Stomach (tissue), 4 donors: ENCODE measurements around the gene MS4A6E.

Experiments used
- EP300 ChIP-seq: sonication (generic); formaldehyde crosslinking; IDR thresholded peaks from one replicate; pipeline ENCODE4 v1.6.1; 2017; ENCODE audit warnings: antibody characterized with exemption
- POLR2A ChIP-seq, 4 donors: fragments of 450-650 bp; IDR thresholded peaks; one replicate each; pipeline ENCODE4 v1.6.1; 2016; ENCODE audit warnings: antibody characterized with exemption in 4 of 4, control low read depth in 2 of 4, mild to moderate bottlenecking in 1 of 4, moderate library complexity in 1 of 4
- POLR2AphosphoS5 ChIP-seq, 3 donors: sonication (generic); formaldehyde crosslinking; IDR thresholded peaks; one replicate each; pipeline ENCODE4 v1.6.1; 2016; ENCODE audit warnings: antibody characterized with exemption in 3 of 3
- TF ChIP-seq, protein P1 (sequence below), 7 experiments: fragments of 450-650 bp in 4 of 7; fragments of 200-600 bp in 3 of 7; sonication (generic) in 3 of 7; IDR thresholded peaks; one replicate each; pipeline ENCODE4 v1.5.1; 2016 to 2019; ENCODE audit warnings: antibody characterized with exemption in 7 of 7, control low read depth in 2 of 7, mild to moderate bottlenecking in 1 of 7

DNA sequence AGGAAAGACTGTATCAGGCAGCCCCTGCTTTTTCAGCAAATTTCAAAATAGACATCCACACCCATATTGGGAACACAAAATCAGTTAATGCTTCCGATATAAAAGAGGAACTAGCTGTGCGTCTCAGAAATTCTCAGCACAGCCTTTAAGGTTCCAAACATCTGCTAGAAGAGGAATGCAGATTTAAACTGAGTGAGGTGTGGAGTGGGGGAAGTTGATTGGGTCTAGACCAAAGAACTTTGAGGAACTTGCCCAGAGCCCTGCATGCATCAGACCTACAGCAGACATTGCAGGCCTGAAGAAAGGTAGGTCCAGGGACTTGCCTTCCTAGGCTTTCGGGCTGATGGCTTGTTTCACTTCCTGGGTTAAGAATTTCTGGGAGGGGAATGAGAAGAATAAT is 46.6 kb upstream of the MS4A6E start, which contains the start of gene MS4A4A:
- TF ChIP-seq, protein P1, sequence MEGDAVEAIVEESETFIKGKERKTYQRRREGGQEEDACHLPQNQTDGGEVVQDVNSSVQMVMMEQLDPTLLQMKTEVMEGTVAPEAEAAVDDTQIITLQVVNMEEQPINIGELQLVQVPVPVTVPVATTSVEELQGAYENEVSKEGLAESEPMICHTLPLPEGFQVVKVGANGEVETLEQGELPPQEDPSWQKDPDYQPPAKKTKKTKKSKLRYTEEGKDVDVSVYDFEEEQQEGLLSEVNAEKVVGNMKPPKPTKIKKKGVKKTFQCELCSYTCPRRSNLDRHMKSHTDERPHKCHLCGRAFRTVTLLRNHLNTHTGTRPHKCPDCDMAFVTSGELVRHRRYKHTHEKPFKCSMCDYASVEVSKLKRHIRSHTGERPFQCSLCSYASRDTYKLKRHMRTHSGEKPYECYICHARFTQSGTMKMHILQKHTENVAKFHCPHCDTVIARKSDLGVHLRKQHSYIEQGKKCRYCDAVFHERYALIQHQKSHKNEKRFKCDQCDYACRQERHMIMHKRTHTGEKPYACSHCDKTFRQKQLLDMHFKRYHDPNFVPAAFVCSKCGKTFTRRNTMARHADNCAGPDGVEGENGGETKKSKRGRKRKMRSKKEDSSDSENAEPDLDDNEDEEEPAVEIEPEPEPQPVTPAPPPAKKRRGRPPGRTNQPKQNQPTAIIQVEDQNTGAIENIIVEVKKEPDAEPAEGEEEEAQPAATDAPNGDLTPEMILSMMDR (IDR thresholded peaks at IDR 0.05) = no peak
- TF ChIP-seq POLR2AphosphoS5 (IDR thresholded peaks at IDR 0.05) (no peak), POLR2A (IDR thresholded peaks at IDR 0.05) (no peak), EP300 (no peak)
